Adrenal gland (tissue), 12 donors: ENCODE measurements around the gene HMGXB3. TPM values are rescaled to one million over a fixed set of nuclear protein-coding genes. Genes with fewer than 3 reads are reported as not detected.

Experiments used
- DNase-seq, 7 donors: peaks; one replicate each; pipeline ENCODE4 v3.0.0-alpha.2; 2019 to 2020
- H3K27ac ChIP-seq, 5 donors: fragments of 200-600 bp; sonication (generic) in 4 of 5; 1 replicate in 3 of 5; 2 replicates in 2 of 5; pipeline versions ENCODE4 v1.5.1 to v1.8.0; 2016 to 2020; ENCODE audit warnings: mild to moderate bottlenecking in 1 of 5
- H3K27me3 ChIP-seq: fragments of 200-600 bp; 2 replicates; pipeline ENCODE4 v1.8.0; 2021
- H3K36me3 ChIP-seq, 2 donors: fragments of 200-600 bp; replicated peaks in 1 of 2; 1 replicate in 1 of 2; 2 replicates in 1 of 2; pipeline versions ENCODE4 v1.5.1 to v1.8.0; 2018 to 2022
- H3K4me1 ChIP-seq, 2 donors: fragments of 200-600 bp; replicated peaks in 1 of 2; 1 replicate in 1 of 2; 2 replicates in 1 of 2; pipeline versions ENCODE4 v1.5.1 to v1.8.0; 2018 to 2021
- H3K4me3 ChIP-seq, 4 donors: fragments of 200-600 bp; sonication (generic) in 3 of 4; one replicate each; pipeline ENCODE4 v1.5.1; 2016 to 2018
- H3K9me3 ChIP-seq, 3 donors: fragments of 200-600 bp; sonication (generic) in 1 of 3; replicated peaks in 1 of 3; 1 replicate in 2 of 3; 2 replicates in 1 of 3; pipeline versions ENCODE4 v1.5.1 to v1.8.0; 2016 to 2021
- CTCF ChIP-seq, 6 experiments: fragments of 450-650 bp in 4 of 6; fragments of 200-600 bp in 2 of 6; sonication (generic) in 1 of 6; IDR thresholded peaks; 1 replicate in 5 of 6; 2 replicates in 1 of 6; pipeline versions ENCODE4 v1.5.1 to v1.8.0; 2016 to 2021; ENCODE audit warnings: antibody characterized with exemption in 6 of 6, mild to moderate bottlenecking in 2 of 6, moderate library complexity in 1 of 6
- POLR2A ChIP-seq, 2 donors: fragments of 450-650 bp; IDR thresholded peaks; one replicate each; pipeline ENCODE4 v1.6.1; 2017; ENCODE audit warnings: antibody characterized with exemption in 2 of 2, mild to moderate bottlenecking in 2 of 2, moderate library complexity in 1 of 2
- WGBS, 4 donors: extraction: QIAGEN DNeasy Blood & Tissue Kit in 2 of 4; methylation state at CpG; one replicate each; pipeline versions ENCODE4 v1.1.5 to v1.1.7; 2013 to 2017; 5-methylcytosine and 5-hydroxymethylcytosine counted together
- intact Hi-C, 2 donors: fragments of 100-400 bp; cut with DNase I; formaldehyde crosslinking; loops; one replicate each; pipeline versions ENCODE4 v1.14.1 to v1.15.0; 2022 to 2023
- polyA plus RNA-seq, 3 donors: library from polyadenylated mRNA; stranded (reverse); fragments of 200-250 nt in 2 of 3; fragments of 350-450 nt in 1 of 3; fragmentation: Illumina TruSeq in 1 of 3; extraction: RNeasy Lipid Tissue Mini Kit (QIAGEN cat#74804) in 1 of 3; gene quantifications; one replicate each; pipeline ENCODE4 v1.2.3, GENCODE V29; 2013 to 2014
- total RNA-seq, 9 donors: library from RNA; depleted of rRNA in 4 of 9; stranded (reverse); fragments of >200 nt in 4 of 9; fragments of 120-200 nt in 1 of 9; fragmentation: NEBNext Ultra II Directional in 1 of 9; extraction: Animal tissue kit (Norgen Biotek cat#: 25700) in 1 of 9; gene quantifications; one replicate each; pipeline versions ENCODE4 v1.1.0 to v1.2.4, GENCODE V29; 2013 to 2023
- donor health status: healthy with polysubstance abuse.
- donor health status: Bipolar disorder and iron deficiency.
- donor health status: DM: yes; HTN: yes; CAD: no.
- donor health status: DM: no; HTN: no; CAD: no.
- donor health status: DM: no; HTN: no; CAD: no.
- donor health status: DM: yes; HTN: yes; CAD: no.

HMGXB3 gene
- total and polyA plus RNA-seq, 12 donors: 22.8 to 56.5 (median 36.1) TPM

- WGBS, 4 donors: 69 to 79% (median 76%) methylated on average over 9 of the region's 9 CpGs
- Histone ChIP-seq H3K9me3 (no peaks in the 10 kb centered on the region), H3K4me1 (no peaks in the 10 kb centered on the region), H3K27me3 (no peaks in the 10 kb centered on the region), H3K27ac (no peak overlapping the region), H3K36me3 (no peaks in the 10 kb centered on the region), H3K4me3 (no peak overlapping the region)
- TF ChIP-seq POLR2A (IDR thresholded peaks at IDR 0.05) (no peak), CTCF (IDR thresholded peaks at IDR 0.05) (no peak)
- DNase-seq: no peak
- intact Hi-C loops: no loop called here
Observed at GRCh38 chr5:149953436-149954121, 47.0 kb upstream of the HMGXB3 start.

- intact Hi-C loops: no loop called here
Observed at GRCh38 chr5:149954798-149955197, 45.7 kb upstream of the HMGXB3 start.

GRCh38 chr5:149956685-149957084, 43.9 kb upstream of the HMGXB3 start:
- no peak for TF ChIP-seq POLR2A (IDR thresholded peaks at IDR 0.05)
- TF ChIP-seq CTCF (IDR thresholded peaks at IDR 0.05): no peak
- Histone ChIP-seq H3K4me1 (peaks cover 10 to 18% of the 10 kb centered on the region in 2 donors), H3K9me3 (no peaks in the 10 kb centered on the region), H3K4me3 (no peak overlapping the region), H3K27me3 (no peaks in the 10 kb centered on the region), H3K27ac (no peak overlapping the region), H3K36me3 (no peaks in the 10 kb centered on the region)
- 73 to 88% (median 80%) methylated on average over 5 of the region's 5 CpGs for WGBS, 4 donors
- intact Hi-C loops: no loop called here
- DNase-seq: no peak

More at GRCh38 chr5:149954798-149955197, 45.7 kb upstream of the HMGXB3 start:
- TF ChIP-seq POLR2A (IDR thresholded peaks at IDR 0.05) (no peak), CTCF (IDR thresholded peaks at IDR 0.05) (no peak)
- H3K27ac ChIP-seq: no peak overlapping the region
- DNase-seq: peak in 1 of 7 donors; percentile 9
- H3K4me3 ChIP-seq: no peak overlapping the region
- H3K9me3 ChIP-seq: no peaks in the 10 kb centered on the region
- H3K27me3 ChIP-seq: no peaks in the 10 kb centered on the region
- peaks cover 5% of the 10 kb centered on the region in 2 donors for H3K4me1 ChIP-seq
- no peaks in the 10 kb centered on the region for H3K36me3 ChIP-seq
- 82 to 90% (median 87%) methylated on average over 6 of the region's 6 CpGs for WGBS, 4 donors

- 85 to 93% (median 92%) methylated on average over 4 of the region's 4 CpGs for WGBS, 4 donors
- intact Hi-C loops: no loop called here
- no peak for DNase-seq
- H3K36me3 ChIP-seq: no peaks in the 10 kb centered on the region
- no peak overlapping the region for H3K27ac ChIP-seq
- H3K4me1 ChIP-seq: peaks cover 10 to 21% of the 10 kb centered on the region in 2 donors
- no peak for TF ChIP-seq POLR2A (IDR thresholded peaks at IDR 0.05)
- TF ChIP-seq CTCF (IDR thresholded peaks at IDR 0.05): no peak
- no peak overlapping the region for H3K4me3 ChIP-seq
- no peaks in the 10 kb centered on the region for H3K27me3 ChIP-seq
- H3K9me3 ChIP-seq: no peaks in the 10 kb centered on the region
Observed at GRCh38 chr5:149957855-149958254, 42.7 kb upstream of the HMGXB3 start.
